ENCODE data around the gene GADD45G. TPM values are rescaled to one million over a fixed set of nuclear protein-coding genes. Genes with fewer than 3 reads are reported as not detected.

The GADD45G gene, protein sequence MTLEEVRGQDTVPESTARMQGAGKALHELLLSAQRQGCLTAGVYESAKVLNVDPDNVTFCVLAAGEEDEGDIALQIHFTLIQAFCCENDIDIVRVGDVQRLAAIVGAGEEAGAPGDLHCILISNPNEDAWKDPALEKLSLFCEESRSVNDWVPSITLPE
- total RNA-seq, result 8.8 TPM

DNA sequence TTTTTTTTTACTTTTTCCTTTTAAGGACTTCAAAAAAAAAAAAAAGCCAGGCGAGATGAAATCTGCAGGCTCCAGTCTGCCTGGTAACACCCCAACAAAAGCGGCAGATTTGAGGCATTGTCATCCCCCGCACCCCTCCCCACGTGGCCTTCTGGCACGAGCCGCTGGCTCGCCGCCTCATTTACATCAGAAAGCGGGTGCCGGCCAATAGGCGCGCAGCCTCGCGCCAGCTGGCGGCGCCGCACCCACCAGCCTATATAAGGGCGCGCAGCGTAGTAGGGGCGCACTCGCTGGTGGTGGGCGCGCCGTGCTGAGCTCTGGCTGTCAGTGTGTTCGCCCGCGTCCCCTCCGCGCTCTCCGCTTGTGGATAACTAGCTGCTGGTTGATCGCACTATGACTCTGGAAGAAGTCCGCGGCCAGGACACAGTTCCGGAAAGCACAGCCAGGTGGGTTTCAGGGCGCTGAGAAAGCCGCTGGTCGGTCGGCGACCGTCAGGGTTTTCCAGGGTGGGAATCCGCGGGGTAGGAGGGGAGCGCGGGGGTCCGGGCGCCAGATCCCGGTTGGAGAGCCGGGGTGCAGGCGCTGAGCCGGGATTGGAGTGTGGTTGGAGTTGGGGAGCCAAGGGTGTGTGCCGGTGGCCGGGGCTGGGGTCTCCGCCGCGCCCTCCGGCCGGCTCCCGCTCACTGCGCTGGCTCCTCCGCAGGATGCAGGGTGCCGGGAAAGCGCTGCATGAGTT, at the start of gene GADD45G:
TSS of gene GADD45G (plus strand) at position 284 of the 736 bp plus-strand sequence. CDS start at position 394, 110 bp downstream.

Other genes with a start within 250 kb of the GADD45G start
- gene SEMA4D, start 106.9 kb upstream of the GADD45G start, total RNA-seq, result 24.7 TPM